Fibroblast of mammary gland (primary cell): ENCODE measurements around the gene PPIA.
"Not testable (repeated sequence)": the region's sequence is repeated elsewhere in the genome, so short reads cannot be mapped to it uniquely, and the experiment has no call there.

Experiments
- DNase-seq: peaks from one replicate; pipeline ENCODE4 v3.0.0-alpha.2; 2010; ENCODE audit warnings: low read depth
- H3K4me3 ChIP-seq: 2 replicates; pipeline ENCODE4 v1.5.1; 2011; ENCODE audit warnings: low read depth, mild to moderate bottlenecking, low read length, moderate library complexity; ENCODE audit not compliant: control insufficient read depth
- CTCF ChIP-seq: conservative IDR thresholded peaks from 2 replicates; pipeline ENCODE4 v1.5.1; 2011; ENCODE audit warnings: low read depth, low read length, inconsistent platforms; ENCODE audit not compliant: control insufficient read depth, insufficient read depth

PPIA gene

DNA sequence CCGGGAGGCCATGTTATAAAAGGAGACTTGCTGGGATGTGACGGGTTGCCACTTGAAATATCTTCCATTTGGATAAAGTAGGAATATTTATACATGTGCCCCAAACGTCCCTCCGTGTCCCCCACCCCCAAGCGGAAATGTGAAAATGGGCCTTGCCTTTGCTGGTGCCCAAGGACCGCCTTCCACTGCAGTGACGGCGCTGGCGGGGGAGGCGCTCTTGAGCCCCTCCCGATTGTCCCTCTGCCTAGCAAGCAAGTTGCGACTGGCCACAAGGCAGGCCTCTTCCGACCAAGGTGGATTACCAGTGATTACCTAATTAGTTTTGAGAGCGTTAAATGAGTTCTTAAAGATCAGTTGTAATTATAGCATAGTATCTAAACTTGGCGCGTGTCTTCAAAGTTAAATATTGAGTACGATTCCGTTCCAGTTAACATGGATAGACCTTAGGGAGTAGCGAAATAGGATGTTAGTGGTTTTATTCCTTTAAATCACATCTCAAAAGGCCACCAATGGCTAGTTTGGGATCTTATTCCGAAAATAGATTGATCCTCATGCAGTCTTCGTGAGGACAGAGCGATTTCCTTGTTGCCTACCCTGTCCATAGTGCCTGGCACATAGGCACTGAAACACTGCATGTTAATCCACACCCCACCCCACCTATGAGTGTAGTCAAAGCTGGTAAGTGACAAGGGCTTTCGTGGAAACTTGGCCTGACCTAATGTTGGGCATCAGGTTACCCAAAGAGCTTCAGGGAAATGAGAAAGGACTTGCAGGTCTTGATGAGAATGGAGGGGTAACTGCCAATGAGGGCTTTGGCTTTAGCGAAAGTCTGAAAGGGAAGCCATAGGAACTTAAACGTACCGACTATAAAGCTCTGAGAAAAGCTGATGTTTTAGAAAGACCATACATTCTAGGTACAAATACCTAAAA is 1.1 kb downstream of the PPIA start:
- peak; percentile 27 for TF ChIP-seq CTCF
- H3K4me3 ChIP-seq: peak overlapping the region; percentile 98
- peak; percentile 83 for DNase-seq

GRCh38 chr7:44798649-44799305 is 2.3 kb downstream of the PPIA start:
- H3K4me3 ChIP-seq: peak overlapping the region; percentile 98
- no peak for TF ChIP-seq CTCF
- no peak for DNase-seq

DNA sequence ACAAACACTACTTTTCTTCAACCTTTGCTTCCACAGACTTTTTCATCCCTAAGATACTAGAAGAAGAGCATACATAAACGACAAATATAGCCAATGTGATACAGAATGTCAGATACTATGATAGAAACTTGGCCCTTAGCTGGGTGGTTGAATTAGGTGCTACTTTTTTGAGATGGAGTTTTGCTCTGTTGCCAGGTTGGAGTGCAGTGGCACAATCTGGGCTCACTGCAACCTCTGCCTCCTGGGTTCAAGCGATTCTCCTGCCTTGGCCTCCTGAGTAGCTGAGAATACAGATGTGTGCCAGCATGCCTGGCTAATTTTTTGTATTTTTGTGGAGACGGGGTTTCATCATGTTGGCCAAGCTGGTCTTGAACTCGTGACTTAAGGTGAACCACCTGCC is 3.5 kb downstream of the PPIA start:
- H3K4me3 ChIP-seq: no peak overlapping the region
- no peak for TF ChIP-seq CTCF
- DNase-seq: no peak

GRCh38 chr7:44801890-44802289 is 5.4 kb downstream of the PPIA start:
- DNase-seq: peak; percentile 81
- H3K4me3 ChIP-seq: no peak overlapping the region
- TF ChIP-seq CTCF: no peak

DNA sequence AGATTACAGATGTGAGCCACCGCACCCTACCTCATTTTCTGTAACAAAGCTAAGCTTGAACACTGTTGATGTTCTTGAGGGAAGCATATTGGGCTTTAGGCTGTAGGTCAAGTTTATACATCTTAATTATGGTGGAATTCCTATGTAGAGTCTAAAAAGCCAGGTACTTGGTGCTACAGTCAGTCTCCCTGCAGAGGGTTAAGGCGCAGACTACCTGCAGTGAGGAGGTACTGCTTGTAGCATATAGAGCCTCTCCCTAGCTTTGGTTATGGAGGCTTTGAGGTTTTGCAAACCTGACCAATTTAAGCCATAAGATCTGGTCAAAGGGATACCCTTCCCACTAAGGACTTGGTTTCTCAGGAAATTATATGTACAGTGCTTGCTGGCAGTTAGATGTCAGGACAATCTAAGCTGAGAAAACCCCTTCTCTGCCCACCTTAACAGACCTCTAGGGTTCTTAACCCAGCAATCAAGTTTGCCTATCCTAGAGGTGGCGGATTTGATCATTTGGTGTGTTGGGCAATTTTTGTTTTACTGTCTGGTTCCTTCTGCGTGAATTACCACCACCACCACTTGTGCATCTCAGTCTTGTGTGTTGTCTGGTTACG is 6.0 kb downstream of the PPIA start:
- DNase-seq: no peak
- TF ChIP-seq CTCF: no peak
- no peak overlapping the region for H3K4me3 ChIP-seq

- DNase-seq, H3K4me3 ChIP-seq: not testable (repeated sequence)
Measured at GRCh38 chr7:44803828-44804519, 7.5 kb downstream of the PPIA start.
